GM21447 (cell line): ENCODE results near the gene ICOSLG.
"Not testable (repeated sequence)": the region's sequence is repeated elsewhere in the genome, so short reads cannot be mapped to it uniquely, and the experiment has no call there.

ENCODE experiments used
- ATAC-seq: cut with Tn5 transposase; IDR thresholded peaks from one replicate; pipeline ENCODE4 v1.9.1; 2021; ENCODE audit not compliant: unreplicated experiment

ICOSLG gene

GRCh38 chr21:44184862-44185261, 55.9 kb downstream of the ICOSLG start:
- ATAC-seq: not testable (repeated sequence)

DNA sequence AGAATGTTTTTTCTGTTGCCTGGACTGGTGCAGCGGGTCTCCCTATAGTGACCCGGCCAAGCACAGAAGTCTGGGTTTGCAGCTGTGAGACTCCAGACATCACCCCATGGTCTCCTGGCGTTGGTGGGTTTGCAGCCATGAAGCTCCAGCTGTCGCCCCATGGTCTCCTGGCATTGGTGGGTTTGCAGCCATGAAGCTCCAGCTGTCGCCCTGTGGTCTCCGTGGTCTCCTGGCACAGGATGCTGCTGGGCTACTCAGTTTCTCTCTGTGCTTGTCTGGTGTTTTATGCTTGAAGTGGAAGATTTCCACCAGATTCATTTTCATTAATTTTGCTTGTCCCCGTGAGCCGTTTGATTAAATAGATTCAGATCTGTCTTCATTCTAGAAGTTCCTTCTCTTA, 58.5 kb downstream of the ICOSLG start:
- ATAC-seq: not testable (repeated sequence)

DNA sequence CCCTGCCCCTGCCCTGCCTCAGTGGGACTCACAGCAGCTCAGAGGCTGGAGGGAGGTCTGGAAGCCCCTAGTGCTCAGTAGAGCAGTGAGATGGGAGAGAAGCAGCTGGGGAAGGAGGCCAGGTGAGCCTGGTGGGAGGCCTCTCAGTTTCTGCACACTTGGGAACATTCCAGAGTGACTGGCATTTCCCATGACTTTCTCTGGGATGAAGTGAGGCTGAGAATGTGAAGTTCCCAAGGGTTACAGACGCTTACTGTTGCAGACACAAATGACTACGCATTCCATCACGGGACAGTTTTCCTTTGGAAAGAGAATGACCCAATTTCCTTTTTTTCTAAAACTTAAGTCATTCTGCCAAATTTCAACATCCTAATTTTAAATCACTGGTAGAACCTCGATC, 59.2 kb downstream of the ICOSLG start:
- ATAC-seq: not testable (repeated sequence)

- ATAC-seq: not testable (repeated sequence)
Measured at GRCh38 chr21:44176127-44176526, 64.6 kb downstream of the ICOSLG start.

- ATAC-seq: peak; percentile 57
Measured at GRCh38 chr21:44175189-44175588, 65.6 kb downstream of the ICOSLG start.
